ENCODE measurements around the gene EFNA1. TPM values are rescaled to one million over a fixed set of nuclear protein-coding genes. Genes with fewer than 3 reads are reported as not detected.

Gene EFNA1, protein sequence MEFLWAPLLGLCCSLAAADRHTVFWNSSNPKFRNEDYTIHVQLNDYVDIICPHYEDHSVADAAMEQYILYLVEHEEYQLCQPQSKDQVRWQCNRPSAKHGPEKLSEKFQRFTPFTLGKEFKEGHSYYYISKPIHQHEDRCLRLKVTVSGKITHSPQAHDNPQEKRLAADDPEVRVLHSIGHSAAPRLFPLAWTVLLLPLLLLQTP
- polyA plus RNA-seq (2011; rRNA removed): 38.9 and 64.6 TPM in 2 replicates
- 50.0 and 68.1 TPM in 2 replicates for polyA plus RNA-seq (2012; cell fraction: cytosol; rRNA removed)
- 60.2 and 62.0 TPM in 2 replicates for polyA plus RNA-seq (2012; cell fraction: nucleus; rRNA removed)
- 19.1 to 25.4 TPM (median 25.1 TPM) in 3 replicates for polyA plus RNA-seq (2017; fragmentation: RNase III; extraction: RNeasy Plus Mini Kit Qiagen cat#74134 plus additional on column Dnase treatment)
- polyA minus RNA-seq (2011; rRNA and poly(A)+ RNA removed): 56.6 and 85.8 TPM in 2 replicates

DNA sequence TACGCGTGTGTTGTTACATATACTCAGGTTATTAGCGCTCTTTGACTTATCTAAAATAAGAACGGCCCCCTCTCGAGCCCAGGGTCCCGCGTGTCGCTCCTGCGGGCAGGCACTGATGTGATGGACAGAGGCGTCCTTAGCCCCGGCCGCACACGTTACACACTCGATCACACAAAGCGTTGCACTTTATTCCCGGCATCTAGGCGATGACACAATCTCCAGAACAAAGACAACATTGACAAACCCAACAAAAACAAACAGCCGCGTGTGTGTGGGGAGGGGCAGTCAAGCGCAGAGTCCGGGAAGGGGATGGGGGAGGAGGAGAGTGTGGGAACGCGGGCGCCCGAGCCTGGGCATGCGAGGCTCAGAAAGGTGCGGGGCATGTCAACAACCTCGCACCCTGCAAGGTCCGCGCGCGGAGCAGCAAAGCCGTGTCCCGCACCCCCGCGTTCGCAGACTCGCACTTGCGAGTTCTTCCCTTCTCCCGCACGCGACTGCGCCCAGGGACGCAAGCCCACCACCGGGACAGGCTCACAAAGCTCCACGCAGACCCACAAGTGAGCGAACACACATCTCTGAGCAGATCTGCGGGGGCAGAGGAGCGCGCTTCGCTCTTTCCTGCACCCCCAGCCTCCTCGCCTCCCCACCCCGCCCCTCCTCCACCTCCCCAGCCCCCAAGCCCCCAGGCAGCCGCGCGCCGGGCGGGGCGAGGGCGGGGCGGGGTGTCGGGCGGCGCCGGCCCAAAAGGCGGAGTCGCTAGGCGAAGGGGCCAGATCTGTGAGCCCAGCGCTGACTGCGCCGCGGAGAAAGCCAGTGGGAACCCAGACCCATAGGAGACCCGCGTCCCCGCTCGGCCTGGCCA lies at the start of gene EFNA1:
EFNA1 (plus strand) TSS at position 772 of the 862 bp plus-strand sequence. CDS start 102 bp downstream, outside the sequence.
- WGBS (ENCODE audit: missing lambda C conversion rate): 3% methylated on average over 32 of the region's 76 CpGs
- FAIRE-seq (no peak), DNase-seq (ENCODE audit: low read depth in 1 of 2, low spot score in 1 of 2) (peak in 1 of 2 experiments; percentile 92), ATAC-seq (peak; percentile 48 to 69)
- Histone ChIP-seq H3K9me3 (no peaks in the 10 kb centered on the region), H3K27ac (peak within 1 kb of the TSS; percentile 80 to 90), H3K4me1 (peaks cover 59% of the 10 kb centered on the region), H3K4me3 (peak within 1 kb of the TSS; percentile 55), H3K4me2 (peak within 1 kb of the TSS; percentile 89)
- ChIA-PET CTCF (interaction anchor here (0.7 to 19.7 kb wide), 12 partner anchors 8 to 124 kb away, joined by 3 to 309 read pairs (median 6); partner anchors contain the start of genes KRTCAP2 and SLC50A1), POLR2A (interaction anchor here (0.6 to 2.0 kb wide), 2 partner anchors 8 to 42 kb away, joined by 3 to 8 read pairs; no protein-coding TSS in a partner anchor)
- TF ChIP-seq BHLHE40 (IDR thresholded peaks at IDR 0.05; ENCODE audit: low read depth, low read length) (no peak; the same call in 1 of the 2 replicates), JUN (IDR thresholded peaks at IDR 0.05) (peak in 1 of 2 experiments; percentile 33; a peak in 2 of 5 replicates), CHD4 (IDR thresholded peaks at IDR 0.05; ENCODE audit: borderline replicate concordance) (no peak), TFCP2L1 (CRISPR knock-in tag; IDR thresholded peaks at IDR 0.05) (peak; percentile 54; the same call in 1 of the 2 replicates), FOSL2 (IDR thresholded peaks at IDR 0.05) (no peak), FOSL2 (CRISPR knock-in tag; IDR thresholded peaks at IDR 0.05) (peak; percentile 39; the same call in 1 of the 2 replicates), HDAC2 (IDR thresholded peaks at IDR 0.05) (no peak), CHD2 (IDR thresholded peaks at IDR 0.05; ENCODE audit: low read length, partially characterized antibody) (no peak), HOXB5 (CRISPR knock-in tag; IDR thresholded peaks at IDR 0.05) (no peak), KDM1A (IDR thresholded peaks at IDR 0.05; ENCODE audit: low read depth) (no peak), RARB (CRISPR knock-in tag; IDR thresholded peaks at IDR 0.05) (no peak), HOXB13 (CRISPR knock-in tag; IDR thresholded peaks at IDR 0.05; ENCODE audit: low read depth) (no peak), ESRRA (IDR thresholded peaks at IDR 0.05; ENCODE audit: borderline replicate concordance, low read length) (no peak), CEBPB (IDR thresholded peaks at IDR 0.05) (peak; percentile 50 to 89; a peak in 3 of 4 replicates), MAZ (IDR thresholded peaks at IDR 0.05; ENCODE audit: borderline replicate concordance, low read depth, low read length) (0 out of 2 replicates have a peak, but pooled peaks have one; percentile 15), RNF2 (IDR thresholded peaks at IDR 0.05; ENCODE audit: borderline replicate concordance, low read depth) (peak; percentile 75; the same call in 1 of the 2 replicates), RFX5 (IDR thresholded peaks at IDR 0.05) (no peak), MYC (IDR thresholded peaks at IDR 0.05; ENCODE audit: borderline replicate concordance, low read length) (no peak), NFE2L2 (conservative IDR thresholded peaks at IDR 0.05; ENCODE audit: low read length) (no peak), POLR2A (IDR thresholded peaks at IDR 0.05; ENCODE audit: low read length) (peak; percentile 60), EP300 (IDR thresholded peaks at IDR 0.05) (peak in 1 of 2 experiments; percentile 21; a peak in 2 of 5 replicates), GATA3 (IDR thresholded peaks at IDR 0.05; ENCODE audit: borderline replicate concordance) (peak; percentile 54; the same call in 1 of the 2 replicates), HEYL (CRISPR knock-in tag; IDR thresholded peaks at IDR 0.05) (no peak)
- TF ChIP-seq, protein P1, sequence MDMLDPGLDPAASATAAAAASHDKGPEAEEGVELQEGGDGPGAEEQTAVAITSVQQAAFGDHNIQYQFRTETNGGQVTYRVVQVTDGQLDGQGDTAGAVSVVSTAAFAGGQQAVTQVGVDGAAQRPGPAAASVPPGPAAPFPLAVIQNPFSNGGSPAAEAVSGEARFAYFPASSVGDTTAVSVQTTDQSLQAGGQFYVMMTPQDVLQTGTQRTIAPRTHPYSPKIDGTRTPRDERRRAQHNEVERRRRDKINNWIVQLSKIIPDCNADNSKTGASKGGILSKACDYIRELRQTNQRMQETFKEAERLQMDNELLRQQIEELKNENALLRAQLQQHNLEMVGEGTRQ (IDR thresholded peaks at IDR 0.05): no peak
- TF ChIP-seq, protein P2, sequence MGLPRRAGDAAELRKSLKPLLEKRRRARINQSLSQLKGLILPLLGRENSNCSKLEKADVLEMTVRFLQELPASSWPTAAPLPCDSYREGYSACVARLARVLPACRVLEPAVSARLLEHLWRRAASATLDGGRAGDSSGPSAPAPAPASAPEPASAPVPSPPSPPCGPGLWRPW (IDR thresholded peaks at IDR 0.05): no peak
- TF ChIP-seq, protein P3, sequence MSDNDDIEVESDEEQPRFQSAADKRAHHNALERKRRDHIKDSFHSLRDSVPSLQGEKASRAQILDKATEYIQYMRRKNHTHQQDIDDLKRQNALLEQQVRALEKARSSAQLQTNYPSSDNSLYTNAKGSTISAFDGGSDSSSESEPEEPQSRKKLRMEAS (IDR thresholded peaks at IDR 0.05): peak; percentile 92
- TF ChIP-seq, protein P4, sequence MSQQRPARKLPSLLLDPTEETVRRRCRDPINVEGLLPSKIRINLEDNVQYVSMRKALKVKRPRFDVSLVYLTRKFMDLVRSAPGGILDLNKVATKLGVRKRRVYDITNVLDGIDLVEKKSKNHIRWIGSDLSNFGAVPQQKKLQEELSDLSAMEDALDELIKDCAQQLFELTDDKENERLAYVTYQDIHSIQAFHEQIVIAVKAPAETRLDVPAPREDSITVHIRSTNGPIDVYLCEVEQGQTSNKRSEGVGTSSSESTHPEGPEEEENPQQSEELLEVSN (IDR thresholded peaks at IDR 0.05; ENCODE audit: borderline replicate concordance, low read depth): peak; percentile 59; the same call in 1 of the 2 replicates

All from A549 (cell line).